Testis (tissue), 3 donors: Measurements from ENCODE around the gene R3HDM4. TPM values are rescaled to one million over a fixed set of nuclear protein-coding genes. Genes with fewer than 3 reads are reported as not detected.
"Not testable (repeated sequence)": the region's sequence is repeated elsewhere in the genome, so short reads cannot be mapped to it uniquely, and the experiment has no call there.

ENCODE experiments used
- DNase-seq: peaks from one replicate; pipeline ENCODE4 v3.0.0-alpha.2; 2019
- H3K27ac ChIP-seq, 2 donors: fragments of 200-600 bp; sonication (generic); one replicate each; pipeline ENCODE4 v1.5.1; 2019
- H3K27me3 ChIP-seq: fragments of 200-600 bp; sonication (generic); one replicate; pipeline ENCODE4 v1.5.1; 2019
- H3K36me3 ChIP-seq: fragments of 200-600 bp; sonication (generic); one replicate; pipeline ENCODE4 v1.5.1; 2017; ENCODE audit warnings: low read depth; ENCODE audit errors: missing control alignments
- H3K4me1 ChIP-seq: fragments of 200-600 bp; sonication (generic); one replicate; pipeline ENCODE4 v1.5.1; 2019
- H3K4me3 ChIP-seq, 2 donors: fragments of 200-600 bp; sonication (generic); one replicate each; pipeline ENCODE4 v1.5.1; 2017 to 2019
- H3K9me3 ChIP-seq: fragments of 200-600 bp; sonication (generic); one replicate; pipeline ENCODE4 v1.5.1; 2017
- POLR2A ChIP-seq: fragments of 450-650 bp; IDR thresholded peaks from one replicate; pipeline ENCODE4 v1.6.1; 2017; ENCODE audit warnings: antibody characterized with exemption, mild to moderate bottlenecking, moderate library complexity
- WGBS, 2 donors: methylation state at CpG; one replicate each; pipeline ENCODE4 v1.1.5; 2018; 5-methylcytosine and 5-hydroxymethylcytosine counted together
- intact Hi-C: fragments of 100-400 bp; cut with DNase I; formaldehyde crosslinking; loops from one replicate; pipeline ENCODE4 v1.15.1; 2023; ENCODE audit warnings: low total_unique reads
- polyA plus RNA-seq: library from polyadenylated mRNA; stranded (reverse); fragments of 350-450 nt; fragmentation: Illumina TruSeq; extraction: RNeasy Lipid Tissue Mini Kit (QIAGEN cat#74804); gene quantifications from one replicate; pipeline ENCODE4 v1.2.3, GENCODE V29; 2014; ENCODE audit warnings: low read depth, low replicate concordance; ENCODE audit not compliant: insufficient read depth
- small RNA-seq, 2 donors: library from RNA; depleted of rRNA; stranded (forward); fragments of <200 nt; gene quantifications; one replicate each; pipeline ENCODE3, GENCODE V24; 2016
- total RNA-seq, 2 donors: library from RNA; depleted of rRNA; stranded (reverse); fragments of >200 nt; gene quantifications; one replicate each; pipeline ENCODE4 v1.2.3, GENCODE V29; 2016
- TF ChIP-seq, protein P1 (sequence below), 3 experiments: fragments of 450-650 bp in 2 of 3; fragments of 200-600 bp in 1 of 3; sonication (generic) in 1 of 3; IDR thresholded peaks; one replicate each; pipeline ENCODE4 v1.5.1; 2016 to 2019; ENCODE audit warnings: antibody characterized with exemption in 3 of 3, mild to moderate bottlenecking in 2 of 3, moderate library complexity in 1 of 3

Gene R3HDM4
- total and polyA plus RNA-seq, 3 donors from 2014 or later: 19.2 to 30.1 (median 24.6) TPM

DNA sequence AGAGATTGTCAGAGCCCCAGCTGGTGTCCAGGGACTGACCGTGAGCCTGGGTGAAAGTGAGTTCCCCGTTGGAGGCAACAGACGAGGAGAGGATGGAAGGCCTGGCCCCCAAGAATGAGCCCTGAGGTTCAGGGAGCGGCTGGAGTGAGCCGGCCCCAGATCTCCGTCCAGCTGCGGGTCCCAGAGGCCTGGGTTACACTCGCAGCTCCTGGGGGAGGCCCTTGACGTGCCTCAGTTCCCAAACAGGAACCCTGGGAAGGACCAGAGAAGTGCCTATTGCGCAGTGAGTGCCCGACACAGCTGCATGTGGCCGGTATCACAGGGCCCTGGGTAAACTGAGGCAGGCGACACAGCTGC is 62.1 kb downstream of the R3HDM4 start:
- TF ChIP-seq, protein P1, sequence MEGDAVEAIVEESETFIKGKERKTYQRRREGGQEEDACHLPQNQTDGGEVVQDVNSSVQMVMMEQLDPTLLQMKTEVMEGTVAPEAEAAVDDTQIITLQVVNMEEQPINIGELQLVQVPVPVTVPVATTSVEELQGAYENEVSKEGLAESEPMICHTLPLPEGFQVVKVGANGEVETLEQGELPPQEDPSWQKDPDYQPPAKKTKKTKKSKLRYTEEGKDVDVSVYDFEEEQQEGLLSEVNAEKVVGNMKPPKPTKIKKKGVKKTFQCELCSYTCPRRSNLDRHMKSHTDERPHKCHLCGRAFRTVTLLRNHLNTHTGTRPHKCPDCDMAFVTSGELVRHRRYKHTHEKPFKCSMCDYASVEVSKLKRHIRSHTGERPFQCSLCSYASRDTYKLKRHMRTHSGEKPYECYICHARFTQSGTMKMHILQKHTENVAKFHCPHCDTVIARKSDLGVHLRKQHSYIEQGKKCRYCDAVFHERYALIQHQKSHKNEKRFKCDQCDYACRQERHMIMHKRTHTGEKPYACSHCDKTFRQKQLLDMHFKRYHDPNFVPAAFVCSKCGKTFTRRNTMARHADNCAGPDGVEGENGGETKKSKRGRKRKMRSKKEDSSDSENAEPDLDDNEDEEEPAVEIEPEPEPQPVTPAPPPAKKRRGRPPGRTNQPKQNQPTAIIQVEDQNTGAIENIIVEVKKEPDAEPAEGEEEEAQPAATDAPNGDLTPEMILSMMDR (IDR thresholded peaks at IDR 0.05): no peak
- no peak for TF ChIP-seq POLR2A
- H3K9me3 ChIP-seq: no peaks in the 10 kb centered on the region
- WGBS, 2 donors: 33% methylated on average over 13 of the region's 13 CpGs; no CpG with 5 or more reads in 1 of the 2 donors
- no peak for DNase-seq
- peaks cover 14% of the 10 kb centered on the region for H3K4me1 ChIP-seq
- H3K4me3 ChIP-seq: no peak overlapping the region
- no peaks in the 10 kb centered on the region for H3K36me3 ChIP-seq
- intact Hi-C loops: loop anchor here (5.0 kb wide), 1 partner anchor 71 kb away; no protein-coding TSS in a partner anchor
- H3K27me3 ChIP-seq: no peaks in the 10 kb centered on the region
- peak overlapping the region; percentile 40 to 79 for H3K27ac ChIP-seq

DNA sequence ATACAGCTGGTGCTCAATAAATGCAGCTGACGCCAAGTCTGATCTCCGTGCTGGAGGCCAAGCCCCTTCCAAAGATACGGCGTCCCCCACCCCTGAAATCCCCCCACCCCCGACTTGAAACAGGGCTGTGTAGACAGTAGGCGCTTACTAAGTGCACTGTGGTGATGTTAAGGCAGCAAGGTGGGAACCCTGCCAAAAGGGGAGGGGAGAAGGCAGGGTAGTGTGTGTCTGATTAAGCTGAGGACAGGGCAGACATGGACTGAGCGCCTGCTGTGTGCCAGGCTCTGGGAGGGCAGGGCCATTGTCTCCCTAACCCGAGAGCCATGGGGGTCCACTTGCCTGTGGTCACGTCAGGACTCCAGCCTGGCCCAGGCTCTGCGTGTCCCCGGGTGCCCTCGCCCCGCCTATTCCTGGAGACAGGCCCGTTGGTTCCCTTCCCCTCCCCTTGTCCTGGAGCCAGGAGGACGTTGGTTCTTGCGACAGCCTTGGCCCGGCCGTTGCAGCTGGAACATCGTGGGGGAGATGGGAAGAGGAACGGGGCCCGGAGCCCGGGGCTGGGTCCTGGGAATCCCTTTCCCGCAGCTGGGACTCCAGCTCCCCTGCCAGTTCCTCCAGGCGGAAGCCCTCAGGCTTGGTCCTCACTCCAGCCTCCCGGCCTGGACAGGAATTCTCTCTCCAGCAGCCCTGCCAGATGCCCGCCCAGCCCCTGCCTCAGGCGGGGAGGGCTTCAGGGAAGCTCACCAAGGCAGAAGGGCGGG is 62.6 kb downstream of the R3HDM4 start:
- no peak overlapping the region for H3K4me3 ChIP-seq
- intact Hi-C loops: loop anchor here (5.0 kb wide), 1 partner anchor 72 kb away; no protein-coding TSS in a partner anchor
- no peak for TF ChIP-seq POLR2A
- TF ChIP-seq, protein P1 (IDR thresholded peaks at IDR 0.05): no peak
- H3K9me3 ChIP-seq: no peaks in the 10 kb centered on the region
- H3K36me3 ChIP-seq: no peaks in the 10 kb centered on the region
- WGBS, 2 donors: 27 to 34% methylated on average over 7 to 28 of the region's 28 CpGs
- peak overlapping the region; percentile 40 to 79 for H3K27ac ChIP-seq
- H3K4me1 ChIP-seq: peaks cover 14% of the 10 kb centered on the region
- H3K27me3 ChIP-seq: no peaks in the 10 kb centered on the region
- DNase-seq: peak; percentile 90

DNA sequence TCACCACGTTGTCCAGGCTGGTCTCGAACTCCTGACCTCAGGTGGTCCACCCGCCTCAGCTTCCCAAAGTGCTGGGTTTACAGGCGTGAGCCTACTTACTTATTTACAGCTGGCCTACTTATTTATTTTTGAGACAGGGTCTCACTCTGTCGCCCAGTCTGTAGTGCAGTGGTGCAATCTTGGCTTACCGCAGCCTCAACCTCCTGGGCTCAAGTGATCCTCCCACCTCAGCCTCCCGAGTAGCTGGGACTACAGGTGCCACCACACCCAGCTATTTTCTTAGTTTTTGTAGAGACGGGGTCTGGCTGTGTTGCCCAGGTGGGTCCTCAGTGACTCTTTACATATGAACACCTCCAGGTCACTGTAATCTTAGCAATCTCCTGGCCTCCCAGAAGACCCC is 63.8 kb downstream of the R3HDM4 start:
- H3K27ac ChIP-seq, H3K9me3 ChIP-seq, H3K36me3 ChIP-seq, H3K4me3 ChIP-seq, H3K27me3 ChIP-seq, DNase-seq: not testable (repeated sequence)
- 73 to 83% methylated on average over 8 of the region's 8 CpGs for WGBS, 2 donors
- peaks cover 14% of the 10 kb centered on the region for H3K4me1 ChIP-seq
- intact Hi-C loops: loop anchor here (10.0 kb wide), 1 partner anchor 74 kb away; no protein-coding TSS in a partner anchor

DNA sequence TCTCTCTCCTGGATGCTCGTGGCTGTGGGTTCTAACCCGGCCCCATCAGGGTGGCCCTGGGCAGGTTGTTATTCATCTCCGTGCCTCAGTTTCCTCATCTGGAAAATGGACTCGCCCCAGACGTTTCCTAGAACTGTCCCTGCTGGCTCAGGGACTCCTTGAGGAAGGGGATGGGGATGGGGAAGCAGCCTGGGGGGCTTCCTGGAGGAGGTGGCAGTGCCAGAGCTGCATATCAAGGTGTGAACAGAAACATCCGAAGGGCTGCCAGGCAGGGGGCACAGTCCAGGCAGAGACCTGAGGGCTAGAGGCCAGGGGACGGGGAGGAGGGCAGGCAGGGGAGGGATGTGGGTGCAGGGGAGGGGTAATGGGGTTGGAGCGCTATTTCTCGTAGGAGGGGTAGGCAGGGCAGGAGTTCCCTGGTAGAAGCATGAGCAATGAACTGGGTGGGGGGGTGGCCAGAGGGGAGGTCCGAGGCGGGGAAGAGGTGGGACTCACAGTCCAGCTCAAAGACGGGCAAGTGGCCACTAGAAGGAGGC is 64.6 kb downstream of the R3HDM4 start:
- no peak for TF ChIP-seq POLR2A
- TF ChIP-seq, protein P1 (IDR thresholded peaks at IDR 0.05): no peak
- no peaks in the 10 kb centered on the region for H3K27me3 ChIP-seq
- DNase-seq: no peak
- no peaks in the 10 kb centered on the region for H3K9me3 ChIP-seq
- H3K27ac ChIP-seq: no peak overlapping the region
- no peaks in the 10 kb centered on the region for H3K36me3 ChIP-seq
- intact Hi-C loops: loop anchor here (10.0 kb wide), 1 partner anchor 74 kb away; no protein-coding TSS in a partner anchor
- no peak overlapping the region for H3K4me3 ChIP-seq
- 55 to 58% methylated on average over 7 to 12 of the region's 12 CpGs for WGBS, 2 donors
- peaks cover 19% of the 10 kb centered on the region for H3K4me1 ChIP-seq

Small RNAs within 50 kb of the gene (small RNA-seq; reads per million reads assigned to genes)
- 0 reads per million in 2 donors for gene RNU6-9

Other genes starting within 250 kb of the R3HDM4 start
- gene FSTL3, start 236.8 kb downstream of the R3HDM4 start, total RNA-seq: 100 to 1,000 TPM; 343 to 397 TPM
- gene FSTL3, start 236.8 kb downstream of the R3HDM4 start, polyA plus RNA-seq: 98.6 TPM
- not detected for gene PRSS57, start 217.8 kb downstream of the R3HDM4 start, total RNA-seq
- gene PRSS57, start 217.8 kb downstream of the R3HDM4 start, polyA plus RNA-seq: not detected
- gene PALM, start 204.3 kb downstream of the R3HDM4 start, total RNA-seq: 10 to 100 TPM; 35.5 to 47.8 TPM
- 46.4 TPM for gene PALM, start 204.3 kb downstream of the R3HDM4 start, polyA plus RNA-seq
- gene MISP, start 162.1 kb downstream of the R3HDM4 start, total RNA-seq: 1 to 10 TPM; 1.1 to 3.1 TPM
- 1.1 TPM for gene MISP, start 162.1 kb downstream of the R3HDM4 start, polyA plus RNA-seq
- gene PTBP1, start 115.8 kb downstream of the R3HDM4 start, total RNA-seq: 100 to 1,000 TPM; 168 to 196 TPM
- 116 TPM for gene PTBP1, start 115.8 kb downstream of the R3HDM4 start, polyA plus RNA-seq
- gene PLPPR3, start 91.3 kb downstream of the R3HDM4 start, total RNA-seq: 10 to 100 TPM; 16.9 to 20.1 TPM
- gene PLPPR3, start 91.3 kb downstream of the R3HDM4 start, polyA plus RNA-seq: 2.7 TPM
- gene AZU1, start 85.4 kb downstream of the R3HDM4 start, total RNA-seq: 1 to 10 TPM; 5.4 to 5.8 TPM
- gene AZU1, start 85.4 kb downstream of the R3HDM4 start, polyA plus RNA-seq: 1.4 TPM
- 1 to 10 TPM; 1.0 to 1.8 TPM for gene PRTN3, start 72.2 kb downstream of the R3HDM4 start, total RNA-seq
- not detected for gene PRTN3, start 72.2 kb downstream of the R3HDM4 start, polyA plus RNA-seq
- under 1 TPM in 1 of 2 donors, not detected in 1; 0.74 TPM for gene ELANE, start 60.9 kb downstream of the R3HDM4 start, total RNA-seq
- 0.50 TPM for gene ELANE, start 60.9 kb downstream of the R3HDM4 start, polyA plus RNA-seq
- gene CFD, start 53.6 kb downstream of the R3HDM4 start, total RNA-seq: 100 to 1,000 TPM in 1 of 2 donors, 10 to 100 TPM in 1; 83.1 to 185 TPM
- gene CFD, start 53.6 kb downstream of the R3HDM4 start, polyA plus RNA-seq: 84.3 TPM
- 100 to 1,000 TPM in 1 of 2 donors, 10 to 100 TPM in 1; 94.7 to 124 TPM for gene MED16, start 20.0 kb downstream of the R3HDM4 start, total RNA-seq
- 50.7 TPM for gene MED16, start 20.0 kb downstream of the R3HDM4 start, polyA plus RNA-seq
- not detected for gene RNU6-9, start 19.7 kb downstream of the R3HDM4 start, total RNA-seq
- gene RNU6-9, start 19.7 kb downstream of the R3HDM4 start, polyA plus RNA-seq: not detected
- gene KISS1R, start 4.1 kb upstream of the R3HDM4 start, total RNA-seq: not detected
- gene KISS1R, start 4.1 kb upstream of the R3HDM4 start, polyA plus RNA-seq: not detected
- gene ARID3A, start 12.8 kb upstream of the R3HDM4 start, total RNA-seq: 10 to 100 TPM; 15.3 to 26.5 TPM
- 38.2 TPM for gene ARID3A, start 12.8 kb upstream of the R3HDM4 start, polyA plus RNA-seq
- 100 to 1,000 TPM in 1 of 2 donors, 10 to 100 TPM in 1; 70.9 to 108 TPM for gene WDR18, start 71.1 kb upstream of the R3HDM4 start, total RNA-seq
- 38.7 TPM for gene WDR18, start 71.1 kb upstream of the R3HDM4 start, polyA plus RNA-seq
- 1 to 10 TPM; 1.3 to 2.4 TPM for gene GRIN3B, start 87.2 kb upstream of the R3HDM4 start, total RNA-seq
- gene GRIN3B, start 87.2 kb upstream of the R3HDM4 start, polyA plus RNA-seq: 1.1 TPM
- 100 to 1,000 TPM; 339 to 405 TPM for gene TMEM259, start 107.9 kb upstream of the R3HDM4 start, total RNA-seq
- 164 TPM for gene TMEM259, start 107.9 kb upstream of the R3HDM4 start, polyA plus RNA-seq
- not detected for gene RNU6-2, start 108.3 kb upstream of the R3HDM4 start, total RNA-seq
- not detected for gene RNU6-2, start 108.3 kb upstream of the R3HDM4 start, polyA plus RNA-seq
- 10 to 100 TPM; 19.1 to 28.0 TPM for gene CNN2, start 113.4 kb upstream of the R3HDM4 start, total RNA-seq
- 36.4 TPM for gene CNN2, start 113.4 kb upstream of the R3HDM4 start, polyA plus RNA-seq
- 10 to 100 TPM; 12.1 to 14.6 TPM for gene ABCA7, start 126.9 kb upstream of the R3HDM4 start, total RNA-seq
- gene ABCA7, start 126.9 kb upstream of the R3HDM4 start, polyA plus RNA-seq: 7.3 TPM
- gene ARHGAP45, start 153.9 kb upstream of the R3HDM4 start, total RNA-seq: 10 to 100 TPM; 20.7 to 31.7 TPM
- gene ARHGAP45, start 153.9 kb upstream of the R3HDM4 start, polyA plus RNA-seq: 14.1 TPM
- gene POLR2E, start 182.2 kb upstream of the R3HDM4 start, total RNA-seq: 100 to 1,000 TPM in 1 of 2 donors, 10 to 100 TPM in 1; 96.5 to 143 TPM
- gene POLR2E, start 182.2 kb upstream of the R3HDM4 start, polyA plus RNA-seq: 246 TPM
- gene GPX4, start 190.8 kb upstream of the R3HDM4 start, total RNA-seq: 1,000 to 10,000 TPM; 1,153 to 1,773 TPM
- gene GPX4, start 190.8 kb upstream of the R3HDM4 start, polyA plus RNA-seq: 1,893 TPM